Measurements from ENCODE around the gene FILIP1L. TPM values are rescaled to one million over a fixed set of nuclear protein-coding genes. Genes with fewer than 3 reads are reported as not detected.

The FILIP1L gene
- total RNA-seq, 1 experiment from 2014 or later = 4.3 TPM

- Histone ChIP-seq H3K4me3 (ENCODE audit: low read depth, low read length, poor library complexity, severe bottlenecking) (no peak overlapping the region), H3K36me3 (ENCODE audit: insufficient read depth, low read length, poor library complexity, severe bottlenecking) (no peaks in the 10 kb centered on the region), H3K27ac (ENCODE audit: low read depth, low read length, poor library complexity, severe bottlenecking) (no peak overlapping the region), H3K9me3 (ENCODE audit: low read depth, low read length, poor library complexity, severe bottlenecking) (no peaks in the 10 kb centered on the region), H3K4me1 (ENCODE audit: insufficient read depth, low read length, poor library complexity, severe bottlenecking) (no peaks in the 10 kb centered on the region), H3K27me3 (replicated peaks; ENCODE audit: insufficient read depth, low read depth, low read length, poor library complexity) (no peaks in the 10 kb centered on the region)
- POLR2A ChIA-PET (ENCODE audit: low non-redundant PET) = no interaction called here
- intact Hi-C loops (cut with micrococcal nuclease; ENCODE audit: unreplicated experiment) = no loop called here
- no peak for DNase-seq (ENCODE audit: low spot score)
- CTCF ChIA-PET = no interaction called here
- TF ChIP-seq, protein P1, sequence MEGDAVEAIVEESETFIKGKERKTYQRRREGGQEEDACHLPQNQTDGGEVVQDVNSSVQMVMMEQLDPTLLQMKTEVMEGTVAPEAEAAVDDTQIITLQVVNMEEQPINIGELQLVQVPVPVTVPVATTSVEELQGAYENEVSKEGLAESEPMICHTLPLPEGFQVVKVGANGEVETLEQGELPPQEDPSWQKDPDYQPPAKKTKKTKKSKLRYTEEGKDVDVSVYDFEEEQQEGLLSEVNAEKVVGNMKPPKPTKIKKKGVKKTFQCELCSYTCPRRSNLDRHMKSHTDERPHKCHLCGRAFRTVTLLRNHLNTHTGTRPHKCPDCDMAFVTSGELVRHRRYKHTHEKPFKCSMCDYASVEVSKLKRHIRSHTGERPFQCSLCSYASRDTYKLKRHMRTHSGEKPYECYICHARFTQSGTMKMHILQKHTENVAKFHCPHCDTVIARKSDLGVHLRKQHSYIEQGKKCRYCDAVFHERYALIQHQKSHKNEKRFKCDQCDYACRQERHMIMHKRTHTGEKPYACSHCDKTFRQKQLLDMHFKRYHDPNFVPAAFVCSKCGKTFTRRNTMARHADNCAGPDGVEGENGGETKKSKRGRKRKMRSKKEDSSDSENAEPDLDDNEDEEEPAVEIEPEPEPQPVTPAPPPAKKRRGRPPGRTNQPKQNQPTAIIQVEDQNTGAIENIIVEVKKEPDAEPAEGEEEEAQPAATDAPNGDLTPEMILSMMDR (conservative IDR thresholded peaks at IDR 0.05; ENCODE audit: low read depth, low read length) = no peak
- no peak for TF ChIP-seq EZH2 (IDR thresholded peaks at IDR 0.05; ENCODE audit: borderline replicate concordance, low read depth, low read length, poor library complexity, severe bottlenecking)
- no TSS peak for BruUV-seq (replicated peaks)
Measured at GRCh38 chr3:100060685-100061484, 53.4 kb downstream of the FILIP1L start.

DNA sequence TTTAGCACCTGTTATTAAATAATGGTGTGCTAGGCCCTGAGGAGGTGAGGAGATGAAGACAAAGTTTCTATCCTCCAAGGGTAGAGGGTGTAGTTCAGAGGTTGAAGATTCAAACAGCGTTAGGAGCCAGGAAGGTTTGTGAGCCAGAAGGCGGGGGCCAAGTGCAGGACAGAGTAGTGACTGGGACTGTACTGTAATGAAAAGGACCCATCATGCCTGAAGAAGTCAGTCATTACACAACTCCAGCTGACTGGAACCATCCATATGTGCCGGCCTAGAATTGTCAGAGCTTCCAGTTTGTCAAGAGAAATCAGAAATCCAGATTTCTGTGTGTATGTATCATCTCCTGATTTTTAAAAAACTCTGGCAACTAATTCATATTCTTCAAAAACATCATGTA, 54.8 kb downstream of the FILIP1L start:
- Histone ChIP-seq H3K9me3 (ENCODE audit: low read depth, low read length, poor library complexity, severe bottlenecking) (no peaks in the 10 kb centered on the region), H3K4me1 (ENCODE audit: insufficient read depth, low read length, poor library complexity, severe bottlenecking) (no peaks in the 10 kb centered on the region), H3K27ac (ENCODE audit: low read depth, low read length, poor library complexity, severe bottlenecking) (no peak overlapping the region), H3K27me3 (replicated peaks; ENCODE audit: insufficient read depth, low read depth, low read length, poor library complexity) (no peaks in the 10 kb centered on the region), H3K4me3 (ENCODE audit: low read depth, low read length, poor library complexity, severe bottlenecking) (no peak overlapping the region), H3K36me3 (ENCODE audit: insufficient read depth, low read length, poor library complexity, severe bottlenecking) (no peaks in the 10 kb centered on the region)
- no peak for DNase-seq (ENCODE audit: low spot score)
- ChIA-PET POLR2A (ENCODE audit: low non-redundant PET) (no interaction called here), CTCF (no interaction called here)
- intact Hi-C loops (cut with micrococcal nuclease; ENCODE audit: unreplicated experiment) = no loop called here
- BruUV-seq (replicated peaks) = no TSS peak
- no peak for TF ChIP-seq EZH2 (IDR thresholded peaks at IDR 0.05; ENCODE audit: borderline replicate concordance, low read depth, low read length, poor library complexity, severe bottlenecking)
- TF ChIP-seq, protein P1 (conservative IDR thresholded peaks at IDR 0.05; ENCODE audit: low read depth, low read length) = no peak

DNA sequence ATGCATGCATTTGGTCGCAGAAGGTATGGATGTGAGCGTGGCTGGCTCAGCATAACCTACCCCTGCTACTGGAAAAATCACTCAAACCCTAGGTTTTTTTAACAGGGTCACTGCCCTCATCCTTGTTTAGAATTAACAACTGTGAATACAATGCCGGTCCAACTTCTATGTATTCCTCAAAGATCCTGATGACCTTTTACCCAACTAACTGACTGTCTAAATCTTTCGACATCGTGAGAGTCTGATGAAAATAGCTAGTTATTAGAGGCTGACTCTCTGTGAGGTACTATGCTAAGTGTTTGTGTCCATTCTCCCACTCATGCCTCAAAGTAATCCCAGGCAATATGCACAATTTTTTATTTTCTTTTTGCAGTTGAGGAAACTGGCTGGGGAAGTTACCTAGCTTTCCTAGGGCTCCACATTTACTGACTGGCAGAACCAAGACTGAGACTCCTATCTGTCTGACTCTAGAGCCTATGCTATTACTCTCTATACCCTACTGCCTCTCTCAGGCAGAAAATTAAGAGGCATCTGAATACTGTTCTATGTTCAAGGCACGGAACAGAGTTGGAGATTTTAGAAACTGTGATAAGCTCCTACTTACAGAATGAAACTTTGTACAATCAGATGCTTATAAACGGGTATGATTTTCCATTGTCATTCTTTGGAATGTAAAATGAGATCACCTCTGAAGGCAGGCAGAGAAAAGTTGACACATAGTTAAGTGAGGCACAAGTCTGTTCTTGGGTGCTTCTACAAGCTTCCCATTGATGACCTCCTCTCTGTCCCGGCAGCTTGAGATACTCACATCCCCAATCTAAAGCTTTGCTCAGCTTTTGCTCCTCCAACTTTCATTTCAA, 56.4 kb downstream of the FILIP1L start:
- TF ChIP-seq EZH2 (IDR thresholded peaks at IDR 0.05; ENCODE audit: borderline replicate concordance, low read depth, low read length, poor library complexity, severe bottlenecking) = no peak
- TF ChIP-seq, protein P1 (conservative IDR thresholded peaks at IDR 0.05; ENCODE audit: low read depth, low read length) = no peak
- BruUV-seq (replicated peaks) = no TSS peak
- ChIA-PET POLR2A (ENCODE audit: low non-redundant PET) (no interaction called here), CTCF (no interaction called here)
- no peaks in the 10 kb centered on the region for H3K36me3 ChIP-seq (ENCODE audit: insufficient read depth, low read length, poor library complexity, severe bottlenecking)
- H3K4me3 ChIP-seq (ENCODE audit: low read depth, low read length, poor library complexity, severe bottlenecking) = no peak overlapping the region
- intact Hi-C loops (cut with micrococcal nuclease; ENCODE audit: unreplicated experiment) = no loop called here
- no peaks in the 10 kb centered on the region for H3K9me3 ChIP-seq (ENCODE audit: low read depth, low read length, poor library complexity, severe bottlenecking)
- H3K4me1 ChIP-seq (ENCODE audit: insufficient read depth, low read length, poor library complexity, severe bottlenecking) = no peaks in the 10 kb centered on the region
- no peak for DNase-seq (ENCODE audit: low spot score)
- H3K27me3 ChIP-seq (replicated peaks; ENCODE audit: insufficient read depth, low read depth, low read length, poor library complexity) = no peaks in the 10 kb centered on the region
- H3K27ac ChIP-seq (ENCODE audit: low read depth, low read length, poor library complexity, severe bottlenecking) = no peak overlapping the region
